Measurements from ENCODE around the gene WNT6. TPM values are rescaled to one million over a fixed set of nuclear protein-coding genes. Genes with fewer than 3 reads are reported as not detected.

The WNT6 gene
- total and polyA plus RNA-seq, 5 donors from 2014 or later = not detected

GRCh38 chr2:218876562-218877219, 17.1 kb downstream of the WNT6 start:
- H3K27me3 Mint-ChIP-seq = peaks cover 30% of the 10 kb centered on the region
- Histone ChIP-seq H3K4me3 (ENCODE audit: low read depth, low read length) (peak overlapping the region; percentile 4), H3K9me3 (ENCODE audit: control insufficient read depth in 2 of 2, low read length in 2 of 2) (no peaks in the 10 kb centered on the region), H3K27ac (ENCODE audit: insufficient read depth, low read length, poor library complexity, severe bottlenecking) (no peak overlapping the region), H3K36me3 (ENCODE audit: control insufficient read depth, insufficient read depth, low read length) (no peaks in the 10 kb centered on the region), H3K4me1 (ENCODE audit: control insufficient read depth, insufficient read depth, low read length, poor library complexity, severe bottlenecking) (peaks cover 51% of the 10 kb centered on the region), H3K27me3 (ENCODE audit: control insufficient read depth, insufficient read depth, low read length) (peaks cover 12% of the 10 kb centered on the region)
- ATAC-seq (ENCODE audit: low read depth in 2 of 2) (no peak), DNase-seq (peak; percentile 58 to 79 (median 72))
- H3K9me3 Mint-ChIP-seq = no peaks in the 10 kb centered on the region
- peaks cover 0 to 48% (median 30%) of the 10 kb centered on the region in 4 donors for H3K4me1 Mint-ChIP-seq
- peak overlapping the region in 2 of 4 donors; percentile 59 to 95 for H3K4me3 Mint-ChIP-seq
- H3K36me3 Mint-ChIP-seq = no peaks in the 10 kb centered on the region
- H3K27ac Mint-ChIP-seq = peak overlapping the region in 2 of 3 donors; percentile 70 to 83

GRCh38 chr2:218877331-218877730, 17.7 kb downstream of the WNT6 start:
- H3K4me1 Mint-ChIP-seq = peaks cover 0 to 48% (median 27%) of the 10 kb centered on the region in 4 donors

GRCh38 chr2:218877891-218878290, 18.3 kb downstream of the WNT6 start:
- H3K9me3 Mint-ChIP-seq = no peaks in the 10 kb centered on the region
- peaks cover 9% of the 10 kb centered on the region for H3K27me3 ChIP-seq (ENCODE audit: control insufficient read depth, insufficient read depth, low read length)

More at GRCh38 chr2:218877331-218877730, 17.7 kb downstream of the WNT6 start:
- DNase-seq = no peak
- Mint-ChIP-seq H3K27ac (no peak overlapping the region), H3K27me3 (peaks cover 24% of the 10 kb centered on the region), H3K9me3 (no peaks in the 10 kb centered on the region), H3K4me3 (peak overlapping the region in 1 of 4 donors; percentile 59), H3K36me3 (no peaks in the 10 kb centered on the region)
- Histone ChIP-seq H3K4me1 (ENCODE audit: control insufficient read depth, insufficient read depth, low read length, poor library complexity, severe bottlenecking) (peaks cover 51% of the 10 kb centered on the region), H3K36me3 (ENCODE audit: control insufficient read depth, insufficient read depth, low read length) (no peaks in the 10 kb centered on the region), H3K4me3 (ENCODE audit: low read depth, low read length) (no peak overlapping the region), H3K27me3 (ENCODE audit: control insufficient read depth, insufficient read depth, low read length) (peaks cover 9% of the 10 kb centered on the region), H3K27ac (ENCODE audit: insufficient read depth, low read length, poor library complexity, severe bottlenecking) (no peak overlapping the region), H3K9me3 (ENCODE audit: control insufficient read depth in 2 of 2, low read length in 2 of 2) (no peaks in the 10 kb centered on the region)
- ATAC-seq (ENCODE audit: low read depth in 2 of 2) = no peak

GRCh38 chr2:218878486-218878885, 18.9 kb downstream of the WNT6 start:
- peaks cover 15% of the 10 kb centered on the region for H3K27me3 Mint-ChIP-seq
- DNase-seq = no peak
- peaks cover 9% of the 10 kb centered on the region for H3K27me3 ChIP-seq (ENCODE audit: control insufficient read depth, insufficient read depth, low read length)
- no peak overlapping the region for H3K4me3 ChIP-seq (ENCODE audit: low read depth, low read length)
- H3K27ac ChIP-seq (ENCODE audit: insufficient read depth, low read length, poor library complexity, severe bottlenecking) = peak overlapping the region; percentile 92
- no peaks in the 10 kb centered on the region for H3K36me3 ChIP-seq (ENCODE audit: control insufficient read depth, insufficient read depth, low read length)
- ATAC-seq (ENCODE audit: low read depth in 2 of 2) = no peak
- no peaks in the 10 kb centered on the region for H3K36me3 Mint-ChIP-seq
- no peak overlapping the region for H3K4me3 Mint-ChIP-seq
- H3K27ac Mint-ChIP-seq = peak overlapping the region in 1 of 3 donors; percentile 20
- no peaks in the 10 kb centered on the region for H3K9me3 Mint-ChIP-seq
- H3K9me3 ChIP-seq (ENCODE audit: control insufficient read depth in 2 of 2, low read length in 2 of 2) = no peaks in the 10 kb centered on the region
- peaks cover 51% of the 10 kb centered on the region for H3K4me1 ChIP-seq (ENCODE audit: control insufficient read depth, insufficient read depth, low read length, poor library complexity, severe bottlenecking)
- H3K4me1 Mint-ChIP-seq = peaks cover 4 to 50% (median 31%) of the 10 kb centered on the region in 4 donors

More at GRCh38 chr2:218877891-218878290, 18.3 kb downstream of the WNT6 start:
- Histone ChIP-seq H3K4me1 (ENCODE audit: control insufficient read depth, insufficient read depth, low read length, poor library complexity, severe bottlenecking) (peaks cover 54% of the 10 kb centered on the region), H3K36me3 (ENCODE audit: control insufficient read depth, insufficient read depth, low read length) (no peaks in the 10 kb centered on the region), H3K27ac (ENCODE audit: insufficient read depth, low read length, poor library complexity, severe bottlenecking) (no peak overlapping the region), H3K4me3 (ENCODE audit: low read depth, low read length) (no peak overlapping the region), H3K9me3 (ENCODE audit: control insufficient read depth in 2 of 2, low read length in 2 of 2) (no peaks in the 10 kb centered on the region)
- Mint-ChIP-seq H3K27me3 (peaks cover 19% of the 10 kb centered on the region), H3K36me3 (no peaks in the 10 kb centered on the region), H3K4me3 (no peak overlapping the region), H3K4me1 (peaks cover under 1 to 50% (median 29%) of the 10 kb centered on the region in 4 donors), H3K27ac (no peak overlapping the region)
- DNase-seq (no peak), ATAC-seq (ENCODE audit: low read depth in 2 of 2) (no peak)

- no peak for ATAC-seq (ENCODE audit: low read depth in 2 of 2)
- H3K27ac ChIP-seq (ENCODE audit: insufficient read depth, low read length, poor library complexity, severe bottlenecking) = peak overlapping the region; percentile 92
- peaks cover 4 to 53% (median 31%) of the 10 kb centered on the region in 4 donors for H3K4me1 Mint-ChIP-seq
These were observed 19.5 kb downstream of the WNT6 start for GRCh38 chr2:218878926-218879761.

GRCh38 chr2:218879776-218880101, 20.1 kb downstream of the WNT6 start:
- Mint-ChIP-seq H3K36me3 (no peaks in the 10 kb centered on the region), H3K27ac (peak overlapping the region; percentile 95 to 99 (median 98)), H3K9me3 (no peaks in the 10 kb centered on the region), H3K4me3 (peak overlapping the region; percentile 91 to 96 (median 92)), H3K4me1 (peaks cover 4 to 59% (median 34%) of the 10 kb centered on the region in 4 donors), H3K27me3 (peaks cover 7% of the 10 kb centered on the region)
- Histone ChIP-seq H3K27ac (ENCODE audit: insufficient read depth, low read length, poor library complexity, severe bottlenecking) (peak overlapping the region; percentile 92), H3K36me3 (ENCODE audit: control insufficient read depth, insufficient read depth, low read length) (no peaks in the 10 kb centered on the region), H3K4me1 (ENCODE audit: control insufficient read depth, insufficient read depth, low read length, poor library complexity, severe bottlenecking) (peaks cover 57% of the 10 kb centered on the region), H3K4me3 (ENCODE audit: low read depth, low read length) (peak overlapping the region; percentile 55), H3K9me3 (ENCODE audit: control insufficient read depth in 2 of 2, low read length in 2 of 2) (no peaks in the 10 kb centered on the region), H3K27me3 (ENCODE audit: control insufficient read depth, insufficient read depth, low read length) (peaks cover 5% of the 10 kb centered on the region)
- DNase-seq (no peak), ATAC-seq (ENCODE audit: low read depth in 2 of 2) (no peak)

More at GRCh38 chr2:218878926-218879761, 19.5 kb downstream of the WNT6 start:
- H3K4me1 ChIP-seq (ENCODE audit: control insufficient read depth, insufficient read depth, low read length, poor library complexity, severe bottlenecking) = peaks cover 51% of the 10 kb centered on the region
- H3K4me3 ChIP-seq (ENCODE audit: low read depth, low read length) = peak overlapping the region; percentile 55
- peak overlapping the region; percentile 95 to 99 (median 98) for H3K27ac Mint-ChIP-seq
- H3K27me3 ChIP-seq (ENCODE audit: control insufficient read depth, insufficient read depth, low read length) = peaks cover 8% of the 10 kb centered on the region
- no peaks in the 10 kb centered on the region for H3K9me3 Mint-ChIP-seq
- no peaks in the 10 kb centered on the region for H3K36me3 Mint-ChIP-seq
- no peaks in the 10 kb centered on the region for H3K9me3 ChIP-seq (ENCODE audit: control insufficient read depth in 2 of 2, low read length in 2 of 2)
- peak overlapping the region; percentile 91 to 96 (median 92) for H3K4me3 Mint-ChIP-seq
- H3K27me3 Mint-ChIP-seq = peaks cover 13% of the 10 kb centered on the region
- no peaks in the 10 kb centered on the region for H3K36me3 ChIP-seq (ENCODE audit: control insufficient read depth, insufficient read depth, low read length)
- no peak for DNase-seq

- H3K27ac ChIP-seq (ENCODE audit: insufficient read depth, low read length, poor library complexity, severe bottlenecking) = peak within 1 kb of the TSS; percentile 92
- peaks cover 63% of the 10 kb centered on the region for H3K4me1 ChIP-seq (ENCODE audit: control insufficient read depth, insufficient read depth, low read length, poor library complexity, severe bottlenecking)
- H3K9me3 ChIP-seq (ENCODE audit: control insufficient read depth in 2 of 2, low read length in 2 of 2) = no peaks in the 10 kb centered on the region
- no peaks in the 10 kb centered on the region for H3K9me3 Mint-ChIP-seq
- H3K36me3 Mint-ChIP-seq = no peaks in the 10 kb centered on the region
- H3K27me3 ChIP-seq (ENCODE audit: control insufficient read depth, insufficient read depth, low read length) = peaks cover 3% of the 10 kb centered on the region
- ATAC-seq (ENCODE audit: low read depth in 2 of 2) (peak; percentile 76 to 80), DNase-seq (peak; percentile 76 to 90 (median 87))
- H3K4me3 Mint-ChIP-seq = peak within 1 kb of the TSS; percentile 91 to 96 (median 92)
- H3K27ac Mint-ChIP-seq = peak within 1 kb of the TSS; percentile 95 to 99 (median 98)
- H3K4me3 ChIP-seq (ENCODE audit: low read depth, low read length) = peak within 1 kb of the TSS; percentile 75
- H3K4me1 Mint-ChIP-seq = peaks cover 4 to 64% (median 36%) of the 10 kb centered on the region in 4 donors
- H3K27me3 Mint-ChIP-seq = peaks cover 5% of the 10 kb centered on the region
- H3K36me3 ChIP-seq (ENCODE audit: control insufficient read depth, insufficient read depth, low read length) = no peaks in the 10 kb centered on the region
These were observed 20.7 kb downstream of the WNT6 start, which contains the start of gene WNT10A for GRCh38 chr2:218880102-218880858. Gene WNT10A, plus strand, starts transcription at chr2:218880852. Its CDS starts 144 bp downstream, at chr2:218880996.

Data from CD4-positive, CD25-positive, alpha-beta regulatory T cell (primary cell).